NCI-H2029 treated with DMSO at 0.1 percent for 48 hours (cell line): ENCODE results near the gene YAE1.
A peak's percentile ranks its signal among the peaks of the same experiment; 100 is the strongest.
"Not testable (repeated sequence)": the region's sequence is repeated elsewhere in the genome, so short reads cannot be mapped to it uniquely, and the experiment has no call there.

ENCODE experiments used
- DNase-seq: peaks from one replicate; lab custom pipeline; 2025; lab: John Stamatoyannopoulos, UW

YAE1 gene

DNA sequence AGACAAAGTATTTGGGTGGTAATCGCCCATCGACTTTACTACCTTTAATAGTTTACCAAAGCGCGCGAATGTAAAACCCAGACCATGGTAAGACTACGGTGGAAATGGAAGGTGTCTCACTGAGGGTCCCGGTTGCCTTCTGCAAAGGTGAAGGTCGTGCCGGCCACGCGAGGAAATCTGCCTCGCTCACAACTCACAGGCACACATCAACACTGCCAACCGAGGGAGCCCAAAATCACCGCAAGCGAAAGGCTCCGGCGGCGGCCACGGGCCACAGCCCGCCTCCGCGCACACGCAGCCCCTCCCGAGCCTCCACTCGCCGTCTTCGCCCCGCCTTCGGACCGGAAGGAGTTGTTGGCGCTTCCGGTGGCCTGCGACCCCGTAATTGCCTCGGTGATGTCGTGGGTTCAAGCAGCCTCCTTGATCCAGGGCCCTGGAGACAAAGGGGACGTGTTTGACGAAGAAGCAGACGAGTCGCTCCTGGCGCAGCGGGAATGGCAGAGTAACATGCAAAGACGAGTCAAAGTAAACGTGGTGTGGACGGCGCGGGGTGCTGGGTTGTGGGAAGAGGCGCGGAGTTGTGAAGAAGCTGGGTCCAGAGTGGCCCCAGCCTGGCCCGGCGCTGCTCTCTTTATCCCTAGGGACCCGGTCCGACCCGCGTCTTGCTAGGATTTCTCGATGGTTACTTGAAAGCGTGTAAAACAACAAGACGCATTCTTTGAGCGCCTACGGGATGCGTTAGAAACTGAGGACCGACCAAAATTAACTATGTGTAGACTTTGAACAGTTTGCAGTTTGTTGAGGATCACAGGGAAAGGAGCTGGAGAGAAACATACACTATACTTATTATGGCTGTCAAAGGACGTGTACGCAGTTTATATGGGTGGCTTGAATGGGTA, at the start of gene YAE1:
TSS of gene YAE1 (plus strand) at position 382 of the 899 bp plus-strand sequence. CDS start at position 397, 15 bp downstream.
- DNase-seq = peak; percentile 45

DNA sequence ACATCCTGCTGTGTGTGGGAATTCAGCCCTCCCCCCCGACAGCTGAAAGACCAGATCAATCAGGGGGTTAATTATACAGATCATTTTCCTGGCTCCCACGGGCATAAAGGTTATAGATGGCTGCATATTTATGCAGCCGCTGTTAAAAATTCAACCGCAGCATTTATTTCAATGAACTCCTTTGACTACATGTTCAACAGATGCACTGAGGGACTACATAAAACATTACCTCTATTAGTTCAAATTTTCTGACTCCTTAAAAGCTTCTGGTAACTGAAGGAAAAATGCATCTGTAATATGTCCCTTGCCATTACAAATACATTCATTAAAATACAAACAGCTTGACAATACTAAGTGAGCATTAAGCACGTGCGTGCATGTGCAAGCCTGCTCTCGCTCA, 49.7 kb upstream of the YAE1 start:
- DNase-seq = no peak

DNA sequence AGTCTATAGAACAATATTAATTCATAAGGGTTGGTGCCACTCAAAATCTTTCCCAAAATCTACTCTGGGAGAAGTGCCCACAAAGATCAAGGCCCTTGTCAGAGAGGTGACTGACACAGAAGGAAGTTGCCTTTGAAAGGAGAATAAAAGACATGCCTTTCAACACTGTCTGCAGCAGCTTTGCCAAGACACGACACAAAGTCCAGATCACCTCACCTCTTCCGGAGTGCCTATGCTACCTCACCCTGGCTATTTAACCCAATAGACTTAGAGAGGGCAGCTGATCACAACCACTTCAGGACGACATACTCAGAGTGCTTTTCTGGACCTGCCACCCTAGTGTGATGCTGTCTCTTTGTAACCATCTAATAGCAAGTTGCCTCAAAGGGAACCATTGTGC, 49.0 kb upstream of the YAE1 start:
- no peak for DNase-seq

DNA sequence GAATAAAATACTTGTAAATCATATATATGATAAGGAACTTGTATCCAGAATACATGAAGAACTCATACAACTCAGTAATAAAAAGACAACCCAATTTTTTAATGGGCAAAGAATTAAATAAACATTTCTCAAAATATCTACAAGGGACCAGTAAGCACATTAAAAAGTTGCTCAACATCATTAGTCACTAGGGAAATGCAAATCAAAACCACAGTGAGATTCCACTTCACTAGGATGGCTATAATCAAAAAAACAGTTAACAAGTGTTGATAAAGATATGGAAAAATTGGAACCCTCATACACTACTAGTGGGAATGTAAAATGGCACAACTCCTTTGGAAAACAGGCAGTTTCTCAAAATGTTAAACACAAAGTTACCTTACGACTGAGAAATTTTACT, 40.3 kb upstream of the YAE1 start:
- no peak for DNase-seq

GRCh38 chr7:39526666-39527065, 39.5 kb upstream of the YAE1 start:
- DNase-seq = no peak

- DNase-seq = peak; percentile 8
These were observed 38.9 kb upstream of the YAE1 start for GRCh38 chr7:39527296-39527695.

DNA sequence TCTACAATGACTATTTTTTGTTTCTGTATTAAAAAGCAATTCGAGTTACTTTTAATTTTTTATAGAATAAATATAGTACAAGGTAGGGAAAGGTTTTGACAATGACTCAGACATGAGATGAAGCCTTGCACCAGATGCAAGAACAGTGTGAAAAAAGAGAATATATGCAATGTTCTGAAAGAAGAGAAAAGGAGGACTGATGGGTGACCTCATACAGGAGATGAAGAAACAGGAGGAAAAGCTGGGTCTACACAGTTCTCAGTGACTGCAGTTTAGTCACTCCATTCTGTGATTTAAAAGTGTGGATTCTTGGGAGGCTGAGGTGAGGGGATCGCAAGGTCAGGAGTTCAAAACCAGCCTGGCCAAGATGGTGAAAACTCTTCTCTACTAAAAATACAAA, 38.3 kb upstream of the YAE1 start:
- no peak for DNase-seq

DNA sequence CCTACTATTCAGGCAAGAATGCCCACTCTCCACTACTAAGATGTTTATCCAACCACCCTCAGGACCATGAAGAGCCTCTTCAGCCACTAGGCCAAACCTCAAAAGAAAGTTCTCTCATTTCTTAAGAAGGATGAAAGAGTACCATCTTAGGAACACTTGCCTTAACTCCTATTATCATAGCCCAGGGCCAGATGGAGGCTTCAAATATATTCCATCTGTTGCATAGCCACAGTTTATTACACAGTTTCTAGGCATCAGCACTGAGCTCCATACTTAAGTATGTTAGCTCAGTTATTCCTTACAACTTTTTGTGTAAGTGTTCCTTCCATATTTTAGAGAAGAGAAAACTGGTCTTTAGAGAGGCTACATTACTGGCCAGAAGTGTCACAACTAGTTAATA, 37.4 kb upstream of the YAE1 start:
- no peak for DNase-seq

DNA sequence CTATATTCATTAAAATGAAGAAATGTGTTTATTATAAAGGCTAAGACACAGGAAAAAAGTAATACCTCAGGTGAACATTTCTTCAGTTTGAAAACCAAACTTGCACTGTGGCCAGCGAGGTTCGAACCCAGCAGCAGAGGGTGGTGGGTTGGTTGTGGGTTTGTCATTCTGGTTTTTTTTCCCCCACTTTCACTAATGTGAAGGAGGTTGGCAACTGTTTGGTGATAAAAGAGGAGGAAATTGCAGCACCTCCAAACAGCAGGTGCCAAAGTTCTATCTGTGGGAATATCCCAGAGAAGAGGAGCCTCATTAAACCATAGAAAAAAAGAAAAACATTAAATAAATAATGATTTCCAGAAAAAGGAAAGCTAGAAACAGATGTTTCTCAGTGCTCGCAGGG, 36.6 kb upstream of the YAE1 start:
- DNase-seq = no peak

DNA sequence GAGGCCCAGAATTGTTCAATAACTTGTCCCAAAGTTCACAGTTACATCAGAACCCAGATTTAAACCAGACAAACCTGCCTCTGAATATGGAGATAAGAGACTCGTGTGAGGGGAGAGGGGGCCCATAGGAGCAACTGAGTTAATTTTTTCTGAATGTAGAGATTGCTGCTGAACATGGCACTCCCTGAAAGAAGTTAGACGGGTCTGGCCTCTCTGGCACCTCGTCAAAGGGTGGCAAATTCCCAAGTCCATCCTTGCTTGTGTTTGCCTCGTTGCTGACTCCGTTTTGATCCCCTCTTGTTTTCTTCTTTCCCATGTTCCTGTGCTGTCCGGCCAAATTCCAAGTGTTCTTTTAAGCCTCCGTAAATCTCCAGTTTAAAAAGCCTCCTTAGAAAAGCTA, 35.2 kb upstream of the YAE1 start:
- no peak for DNase-seq

DNA sequence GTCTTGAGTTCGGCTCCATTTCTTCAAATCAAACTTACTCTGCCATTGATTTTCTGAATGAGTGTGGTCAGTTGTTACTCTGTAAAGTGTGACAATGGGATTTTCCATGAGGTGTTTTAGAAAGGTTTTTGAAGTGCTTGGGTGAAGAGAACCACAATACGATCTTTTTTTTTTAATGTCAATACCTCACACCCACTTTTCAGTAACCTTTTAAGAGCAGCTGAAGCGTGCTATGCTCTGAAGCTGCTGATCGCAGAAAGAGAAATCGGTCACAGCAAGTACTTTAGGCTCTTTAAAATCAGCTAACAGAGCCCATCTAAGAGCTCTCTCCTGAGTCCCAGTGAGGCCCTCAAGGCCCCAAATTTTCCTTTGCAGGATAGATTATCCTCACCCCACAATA, 34.4 kb upstream of the YAE1 start:
- no peak for DNase-seq

GRCh38 chr7:39532832-39533231, 33.4 kb upstream of the YAE1 start:
- no peak for DNase-seq

DNA sequence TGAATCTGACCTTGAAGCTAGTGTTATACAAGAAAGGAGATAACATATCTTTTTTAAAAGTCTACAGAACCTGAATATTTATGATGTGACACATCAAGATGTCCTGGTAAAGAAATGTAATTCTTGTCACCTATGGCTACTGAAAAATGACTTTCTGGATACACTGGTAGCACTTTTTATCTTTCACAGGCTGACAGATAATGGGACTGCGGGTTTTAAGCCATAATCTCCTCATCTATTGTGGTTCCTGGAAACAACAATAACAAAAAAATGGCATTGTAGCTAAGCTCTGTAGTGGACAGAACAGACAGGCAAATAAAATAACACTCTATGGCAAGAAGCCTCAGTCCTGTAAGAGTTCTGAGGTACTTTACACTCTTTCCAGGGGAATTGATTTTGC, 31.6 kb upstream of the YAE1 start:
- DNase-seq = no peak

DNA sequence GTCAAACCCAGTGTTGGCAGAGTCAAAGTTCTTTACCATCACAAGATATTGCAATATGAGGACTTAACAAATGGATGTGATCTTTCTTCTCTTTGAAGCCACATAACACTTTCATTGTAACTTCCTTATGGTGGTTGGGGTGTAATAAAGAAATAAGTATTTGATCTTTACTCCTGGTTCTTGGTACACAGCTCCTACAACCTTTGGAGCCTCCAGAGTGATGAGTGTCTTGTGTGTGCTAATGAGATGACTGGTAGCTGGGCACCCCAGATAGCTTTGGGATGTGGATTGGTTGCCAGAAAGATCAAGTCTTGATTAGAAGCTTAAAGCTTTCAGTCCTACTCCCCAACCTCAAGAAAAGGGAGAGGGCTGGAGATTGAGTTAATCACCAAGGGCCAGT, 31.1 kb upstream of the YAE1 start:
- no peak for DNase-seq

DNA sequence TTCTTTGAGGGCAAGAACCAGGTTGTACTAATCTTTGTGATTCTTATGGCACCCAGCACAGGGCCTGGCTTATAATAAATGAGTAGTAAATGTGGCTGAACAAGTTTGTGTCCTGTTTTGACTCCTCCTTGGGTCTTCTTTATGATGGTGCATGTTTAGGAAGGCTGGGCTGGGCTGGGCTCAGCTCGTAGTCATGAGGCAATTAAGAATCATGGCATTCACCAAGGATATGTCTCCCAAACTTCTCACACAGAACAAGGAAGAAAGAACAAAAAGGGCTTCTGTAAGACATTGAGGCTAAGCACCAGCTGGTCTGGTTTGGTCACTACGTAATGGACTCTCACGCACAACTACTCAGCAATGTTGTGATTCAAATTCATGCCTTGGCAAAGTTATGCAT, 30.5 kb upstream of the YAE1 start:
- no peak for DNase-seq

GRCh38 chr7:39536951-39537350, 29.3 kb upstream of the YAE1 start:
- no peak for DNase-seq

DNA sequence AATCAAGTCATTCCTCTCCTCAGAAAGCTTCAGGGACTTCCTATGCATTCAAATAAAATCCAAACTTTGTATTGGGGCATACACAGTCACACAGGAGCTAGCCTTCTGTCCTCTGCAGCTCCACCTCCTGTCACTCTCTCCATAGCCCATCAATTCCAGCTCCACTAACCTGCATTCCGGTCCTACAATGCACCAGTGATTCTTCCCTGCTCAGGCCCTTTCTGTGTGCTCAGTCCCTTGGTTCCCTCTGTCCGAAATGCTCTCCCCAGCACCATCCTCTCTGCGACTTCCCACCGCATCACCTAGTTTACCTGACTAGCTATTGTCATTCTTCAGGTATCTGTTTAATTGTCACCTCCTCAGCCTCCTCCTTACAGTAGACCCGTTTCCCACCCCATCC, 26.4 kb upstream of the YAE1 start:
- no peak for DNase-seq

DNA sequence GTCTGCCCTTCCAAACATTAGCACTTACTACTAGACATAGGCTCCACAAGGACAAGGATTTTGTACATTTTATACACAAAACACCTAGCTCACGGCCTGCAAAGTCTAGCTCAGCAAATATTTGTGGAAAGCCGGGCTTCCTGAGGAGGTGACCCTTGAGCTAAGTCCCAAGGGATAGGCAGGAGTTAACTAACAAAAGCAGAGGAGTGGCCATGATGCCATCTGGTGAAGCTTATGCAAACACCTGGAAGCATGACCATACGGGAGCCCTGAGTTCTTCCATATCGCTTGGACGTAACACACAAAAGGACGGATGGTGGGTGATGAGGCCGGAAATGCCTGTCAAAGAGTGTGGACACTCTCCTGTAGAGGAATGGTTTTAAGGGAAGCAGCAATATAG, 25.9 kb upstream of the YAE1 start:
- DNase-seq = peak; percentile 24

DNA sequence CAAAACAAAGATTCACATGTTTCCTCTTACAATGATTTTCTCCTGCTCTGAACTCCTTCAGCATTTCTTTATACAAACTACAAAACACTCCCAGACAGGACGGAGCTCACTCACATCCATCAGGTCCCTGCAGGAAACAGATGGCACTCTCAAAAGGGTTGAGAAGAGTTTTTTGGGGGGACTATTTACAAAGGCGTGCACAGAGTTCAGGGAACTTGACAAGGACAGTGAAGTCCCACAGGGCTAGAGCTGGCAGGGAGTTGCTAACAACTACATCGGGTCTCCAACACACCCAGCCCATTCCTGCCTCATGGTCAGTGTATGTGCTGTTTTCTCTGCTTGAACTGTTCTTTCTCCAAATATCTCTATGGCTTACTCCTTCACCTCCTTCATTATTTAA, 24.7 kb upstream of the YAE1 start:
- DNase-seq = no peak

DNA sequence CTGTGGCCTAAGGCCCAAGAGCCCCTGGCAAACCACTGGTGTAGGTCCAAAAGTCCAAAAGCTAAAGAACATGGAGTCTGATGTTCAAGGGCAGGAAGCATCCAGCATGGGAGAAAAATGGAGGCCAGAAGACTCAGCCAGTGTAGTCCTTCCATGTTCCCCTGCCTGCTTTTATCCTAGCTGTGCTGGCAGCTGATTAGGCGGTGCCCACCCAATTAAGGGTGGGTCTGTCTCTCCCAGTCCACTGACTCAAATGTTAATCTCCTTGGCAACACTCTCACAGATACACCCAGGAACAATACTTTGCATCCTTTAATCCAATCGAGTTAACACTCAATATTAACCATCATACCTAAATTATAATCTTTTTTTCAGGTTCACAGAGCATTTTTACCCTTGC, 21.4 kb upstream of the YAE1 start:
- DNase-seq = not testable (repeated sequence)

DNA sequence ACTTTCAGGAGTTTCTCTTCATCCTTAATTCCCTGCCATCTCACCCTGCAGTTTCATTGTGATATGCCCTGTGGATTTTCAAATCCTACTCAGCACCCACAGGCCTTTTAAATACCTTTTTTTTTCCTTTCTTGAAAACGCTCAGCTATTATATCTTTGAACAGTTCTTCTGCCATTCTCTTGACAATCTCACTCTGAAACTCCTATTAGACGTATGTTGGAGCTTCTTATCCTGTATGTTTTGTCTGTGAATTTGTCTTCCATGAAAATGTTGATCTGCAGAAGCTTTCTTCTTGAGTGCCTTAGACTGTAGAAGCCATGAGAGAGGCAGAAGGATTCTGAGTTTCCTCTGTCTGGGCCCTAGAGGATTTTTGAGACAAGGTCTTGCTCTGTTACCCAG, 18.9 kb upstream of the YAE1 start:
- no peak for DNase-seq

DNA sequence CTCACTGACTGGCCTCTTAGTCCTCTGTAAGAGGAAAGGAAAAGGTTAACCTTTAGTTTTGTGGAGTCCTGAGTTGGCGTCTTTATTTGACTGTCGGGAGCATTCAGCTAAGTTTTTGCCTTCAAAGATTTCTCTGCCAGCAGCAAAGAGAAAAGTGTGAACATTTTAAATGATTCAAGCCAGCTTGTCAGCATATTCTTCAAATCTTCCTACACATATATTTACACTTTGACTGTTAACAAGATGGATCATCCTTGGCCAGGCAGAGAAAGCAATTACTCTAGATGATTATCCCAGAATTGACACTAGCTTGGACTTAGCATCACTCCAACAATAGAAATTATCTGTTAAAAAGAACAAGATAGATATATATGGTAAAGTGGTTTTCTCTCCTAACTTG, 15.8 kb upstream of the YAE1 start:
- no peak for DNase-seq

DNA sequence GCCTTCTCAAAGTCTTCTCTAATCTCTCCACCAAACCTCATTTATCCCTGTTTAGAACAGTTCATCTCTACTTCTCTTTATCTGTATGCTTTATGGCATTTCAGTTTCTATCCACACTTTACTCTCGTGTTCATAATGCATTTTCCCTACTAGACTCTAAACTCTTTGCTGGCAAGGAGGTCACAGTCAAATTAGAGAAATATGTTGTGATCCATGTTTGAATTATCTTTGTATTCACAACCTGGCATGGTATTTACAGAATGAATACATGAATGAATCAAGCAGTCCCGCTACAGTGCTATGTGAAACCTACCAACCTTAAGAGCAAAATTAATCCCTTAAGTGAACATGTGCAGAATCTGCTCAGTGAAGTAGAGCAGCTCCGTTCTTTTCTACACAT, 12.8 kb upstream of the YAE1 start:
- no peak for DNase-seq

DNA sequence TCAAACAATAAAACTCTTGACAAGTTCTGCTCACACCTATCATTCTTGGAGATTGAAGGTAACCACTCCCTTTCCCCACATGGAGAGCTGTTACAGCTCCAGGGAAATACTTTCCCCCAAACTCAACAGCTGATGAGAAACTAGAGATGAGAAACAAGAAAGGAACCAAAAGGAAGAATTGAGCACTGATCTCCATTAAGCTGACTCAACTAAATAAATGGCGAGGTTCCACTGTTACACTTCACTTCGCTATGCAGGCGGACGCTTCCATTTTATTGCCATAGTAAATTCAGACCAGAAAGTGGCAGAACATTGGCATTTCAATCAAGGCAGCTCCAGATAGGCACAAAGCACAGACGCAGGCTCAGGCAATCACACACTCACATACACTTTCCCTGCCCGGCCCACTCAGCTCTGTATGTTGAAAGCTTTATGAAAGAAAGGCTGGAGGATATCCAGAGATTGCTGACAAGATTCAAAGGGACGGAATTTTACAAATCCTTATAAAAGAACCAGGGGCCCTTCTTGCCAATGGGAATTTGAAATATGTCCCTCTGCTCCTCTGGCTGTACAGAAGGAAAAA, 11.5 kb upstream of the YAE1 start:
- no peak for DNase-seq
